ENCODE data around the gene LHX4. TPM values are rescaled to one million over a fixed set of nuclear protein-coding genes. Genes with fewer than 3 reads are reported as not detected.
A peak's percentile ranks its signal among the peaks of the same experiment; 100 is the strongest.

LHX4 gene
- total and polyA plus RNA-seq, 10 of the 15 experiments (the other 5 are each of a cell fraction or from before 2014, with no cell fraction given), result 0.05 to 0.80 (median 0.32) TPM; not detected in 6

- Histone ChIP-seq H3K4me3 (peak overlapping the region; percentile 81; the same call in 1 of the 2 replicates), H3K4me1 (ENCODE audit: control insufficient read depth, insufficient read depth, low read length) (peaks cover 6% of the 10 kb centered on the region)
Observed at GRCh38 chr1:180230791-180231505, 884 bp downstream of the LHX4 start.

GRCh38 chr1:180231506-180231921 is 1.4 kb downstream of the LHX4 start:
- ChIA-PET RAD21 (ENCODE audit: unreplicated experiment) (interaction anchor here (0.7 kb wide), 1 partner anchor 154 kb away, joined by 3 read pairs; no protein-coding TSS in a partner anchor), SMC1A (ENCODE audit: uncharacterized antibody, unreplicated experiment) (no interaction called here), POLR2A (no interaction called here), CTCF (no interaction called here)
- Histone ChIP-seq H2AFZ (ENCODE audit: control insufficient read depth, low read depth, low read length) (no peak overlapping the region), H3K36me3 (ENCODE audit: control insufficient read depth in 2 of 2, insufficient read depth in 2 of 2, low read length in 1 of 2) (no peaks in the 10 kb centered on the region), H3K4me2 (ENCODE audit: control insufficient read depth, insufficient read depth) (peak overlapping the region; percentile 98), H3K9ac (ENCODE audit: control insufficient read depth, insufficient read depth, low read length) (no peak overlapping the region), H3K79me2 (ENCODE audit: control insufficient read depth, insufficient read depth, low read length) (no peaks in the 10 kb centered on the region), H3K27ac (ENCODE audit: control insufficient read depth, insufficient read depth) (no peak overlapping the region), H3K27me3 (replicated peaks in 1 of 2; ENCODE audit: control insufficient read depth in 2 of 2, insufficient read depth in 2 of 2, low read length in 1 of 2) (peaks cover 34 to 46% of the 10 kb centered on the region in 2 experiments), H3K4me3 (peak overlapping the region; percentile 81; the same call in 1 of the 2 replicates), H4K20me1 (ENCODE audit: control insufficient read depth, insufficient read depth) (no peaks in the 10 kb centered on the region), H3K9me3 (replicated peaks; ENCODE audit: control insufficient read depth, insufficient read depth, low read length) (no peaks in the 10 kb centered on the region; the same call in 2 of the 3 replicates), H3K4me1 (ENCODE audit: control insufficient read depth, insufficient read depth, low read length) (peaks cover 6% of the 10 kb centered on the region)
- ATAC-seq (peak; percentile 21), FAIRE-seq (no peak), DNase-seq (ENCODE audit: low read depth, low spot score) (no peak)
- 3% methylated on average over 37 of the region's 37 CpGs for WGBS (ENCODE audit: insufficient coverage, insufficient replicate concordance, low lambda C conversion rate, missing lambda C conversion rate)
- no TSS peak for BruUV-seq (replicated peaks)
- TF ChIP-seq HDAC6 (IDR thresholded peaks at IDR 0.05; ENCODE audit: unreplicated experiment) (peak; percentile 97), CTCF (IDR thresholded peaks at IDR 0.05 in 2 of 3, conservative IDR thresholded peaks at IDR 0.05 in 1 of 3; ENCODE audit: control insufficient read depth in 2 of 3, extremely low read depth in 1 of 3, insufficient read depth in 1 of 3, low read depth in 3 of 3, low read length in 3 of 3) (0 out of 6 replicates have a peak, but pooled peaks of 1 of the 3 experiments have one; percentile 3), HDAC2 (IDR thresholded peaks at IDR 0.05) (peak; percentile 85; the same call in 1 of the 2 replicates), ZNF384 (IDR thresholded peaks at IDR 0.05; ENCODE audit: borderline replicate concordance, low read depth, low read length) (no peak)
- in situ Hi-C loops (cut with MboI), result no loop called here
- intact Hi-C loops (cut with micrococcal nuclease; ENCODE audit: unreplicated experiment), result no loop called here

More at GRCh38 chr1:180230791-180231505, 884 bp downstream of the LHX4 start:
- Histone ChIP-seq H3K9me3 (replicated peaks; ENCODE audit: control insufficient read depth, insufficient read depth, low read length) (no peaks in the 10 kb centered on the region; the same call in 2 of the 3 replicates), H3K4me2 (ENCODE audit: control insufficient read depth, insufficient read depth) (peak overlapping the region; percentile 98), H3K36me3 (ENCODE audit: control insufficient read depth in 2 of 2, insufficient read depth in 2 of 2, low read length in 1 of 2) (no peaks in the 10 kb centered on the region), H3K9ac (ENCODE audit: control insufficient read depth, insufficient read depth, low read length) (no peak overlapping the region), H2AFZ (ENCODE audit: control insufficient read depth, low read depth, low read length) (peak overlapping the region; percentile 44; the same call in 1 of the 2 replicates), H4K20me1 (ENCODE audit: control insufficient read depth, insufficient read depth) (no peaks in the 10 kb centered on the region; the same call in 1 of the 2 replicates), H3K27me3 (replicated peaks in 1 of 2; ENCODE audit: control insufficient read depth in 2 of 2, insufficient read depth in 2 of 2, low read length in 1 of 2) (peaks cover 32 to 42% of the 10 kb centered on the region in 2 experiments), H3K79me2 (ENCODE audit: control insufficient read depth, insufficient read depth, low read length) (no peaks in the 10 kb centered on the region), H3K27ac (ENCODE audit: control insufficient read depth, insufficient read depth) (no peak overlapping the region)
- ChIA-PET SMC1A (ENCODE audit: uncharacterized antibody, unreplicated experiment) (no interaction called here), CTCF (no interaction called here), RAD21 (ENCODE audit: unreplicated experiment) (no interaction called here), POLR2A (no interaction called here)
- no peak for DNase-seq (ENCODE audit: low read depth, low spot score)
- in situ Hi-C loops (cut with MboI), result no loop called here
- FAIRE-seq, result no peak
- WGBS (ENCODE audit: insufficient coverage, insufficient replicate concordance, low lambda C conversion rate, missing lambda C conversion rate), result 3% methylated on average over 65 of the region's 65 CpGs
- TF ChIP-seq HDAC6 (IDR thresholded peaks at IDR 0.05; ENCODE audit: unreplicated experiment) (peak; percentile 37), SRF (IDR thresholded peaks at IDR 0.05; ENCODE audit: low read depth in 2 of 2, low read length in 2 of 2) (no peak)
- ATAC-seq, result peak; percentile 20
- BruUV-seq (replicated peaks), result no TSS peak
- intact Hi-C loops (cut with micrococcal nuclease; ENCODE audit: unreplicated experiment), result no loop called here
